Ovary (tissue), 9 donors: ENCODE results near the gene CFAP141. TPM values are rescaled to one million over a fixed set of nuclear protein-coding genes. Genes with fewer than 3 reads are reported as not detected.
"Not testable (repeated sequence)": the region's sequence is repeated elsewhere in the genome, so short reads cannot be mapped to it uniquely, and the experiment has no call there.

ENCODE experiments used
- DNase-seq, 5 donors: peaks; one replicate each; pipeline ENCODE4 v3.0.0-alpha.2; 2019 to 2020
- H3K27ac ChIP-seq, 2 donors: fragments of 200-600 bp; one replicate each; pipeline versions ENCODE4 v1.5.1 to v1.8.0; 2019 to 2022
- H3K27me3 ChIP-seq: fragments of 200-600 bp; one replicate; pipeline ENCODE4 v1.8.0; 2022
- H3K36me3 ChIP-seq: fragments of 200-600 bp; sonication (generic); one replicate; pipeline ENCODE4 v1.5.1; 2019
- H3K4me1 ChIP-seq: one replicate; pipeline ENCODE4 v1.8.1; 2013; ENCODE audit warnings: mild to moderate bottlenecking, moderate library complexity; ENCODE audit not compliant: insufficient read depth
- H3K4me3 ChIP-seq: fragments of 200-600 bp; sonication (generic); one replicate; pipeline ENCODE4 v1.5.1; 2017
- H3K9me3 ChIP-seq, 2 donors: fragments of 200-600 bp in 1 of 2; sonication (generic) in 1 of 2; one replicate each; pipeline versions ENCODE4 v1.5.1 to v1.8.1; 2013 to 2019; ENCODE audit warnings: mild to moderate bottlenecking in 1 of 2, moderate library complexity in 1 of 2
- CTCF ChIP-seq, 3 donors: fragments of 450-650 bp in 2 of 3; fragments of 200-600 bp in 1 of 3; IDR thresholded peaks; one replicate each; pipeline versions ENCODE4 v1.5.1 to v1.8.0; 2016 to 2022; ENCODE audit warnings: antibody characterized with exemption in 3 of 3, mild to moderate bottlenecking in 1 of 3
- EP300 ChIP-seq: sonication (generic); formaldehyde crosslinking; IDR thresholded peaks from one replicate; pipeline ENCODE4 v1.6.1; 2017; ENCODE audit warnings: antibody characterized with exemption
- POLR2A ChIP-seq: fragments of 450-650 bp; IDR thresholded peaks from one replicate; pipeline ENCODE4 v1.6.1; 2017; ENCODE audit warnings: antibody characterized with exemption, mild to moderate bottlenecking, moderate library complexity
- WGBS, 3 donors: extraction: QIAGEN DNeasy Blood & Tissue Kit in 1 of 3; methylation state at CpG; one replicate each; pipeline versions ENCODE4 v1.1.5 to v1.1.7; 2013 to 2017; 5-methylcytosine and 5-hydroxymethylcytosine counted together
- intact Hi-C, 4 donors: fragments of 100-400 bp; cut with DNase I; formaldehyde crosslinking; loops; one replicate each; pipeline versions ENCODE4 v1.11.0 to v1.15.1; 2022 to 2023
- polyA plus RNA-seq, 2 donors: library from polyadenylated mRNA; stranded (reverse); fragments of 200-250 nt in 1 of 2; fragments of 350-450 nt in 1 of 2; fragmentation: Illumina TruSeq in 1 of 2; extraction: RNeasy Lipid Tissue Mini Kit (QIAGEN cat#74804) in 1 of 2; gene quantifications; one replicate each; pipeline ENCODE4 v1.2.3, GENCODE V29; 2013 to 2014
- total RNA-seq, 7 donors: library from RNA; depleted of rRNA in 2 of 7; stranded (reverse); fragments of >200 nt in 2 of 7; fragmentation: NEBNext Ultra II Directional in 3 of 7; extraction: Animal tissue kit (Norgen Biotek cat#: 25700) in 3 of 7; gene quantifications; one replicate each; pipeline versions ENCODE4 v1.1.0 to v1.2.4, GENCODE V29; 2016 to 2023
- donor health status: DM: no; HTN: no; CAD: no; lungs with moderate emphysema.
- donor health status: DM: no; HTN: no; CAD: no.
- donor health status: Bipolar disorder and iron deficiency.
- donor health status: DM: yes; HTN: yes; CAD: no.
- donor health status: DM: no; HTN: no; CAD: no.
- donor health status: DM: yes; HTN: yes; CAD: no.

The CFAP141 gene
- total and polyA plus RNA-seq, 9 donors: 2.4 TPM; not detected in 8

GRCh38 chr1:154237880-154238506 lies 31.9 kb upstream of the CFAP141 start:
- TF ChIP-seq POLR2A: no peak
- TF ChIP-seq CTCF (IDR thresholded peaks at IDR 0.05): no peak
- no peak for TF ChIP-seq EP300
- H3K4me3 ChIP-seq: no peak overlapping the region
- no peaks in the 10 kb centered on the region for H3K27me3 ChIP-seq
- WGBS, 3 donors: 88 to 90% (median 88%) methylated on average over 6 of the region's 6 CpGs
- no peaks in the 10 kb centered on the region for H3K9me3 ChIP-seq
- H3K27ac ChIP-seq: no peak overlapping the region
- H3K4me1 ChIP-seq: no peaks in the 10 kb centered on the region
- DNase-seq: no peak
- intact Hi-C loops: no loop called here
- H3K36me3 ChIP-seq: no peaks in the 10 kb centered on the region

GRCh38 chr1:154237435-154237834 lies 31.3 kb upstream of the CFAP141 start:
- intact Hi-C loops: no loop called here

GRCh38 chr1:154236855-154237254 lies 30.7 kb upstream of the CFAP141 start:
- intact Hi-C loops: no loop called here
- DNase-seq: no peak
- TF ChIP-seq EP300 (no peak), CTCF (IDR thresholded peaks at IDR 0.05) (no peak), POLR2A (no peak)
- H3K9me3 ChIP-seq: no peaks in the 10 kb centered on the region
- no peaks in the 10 kb centered on the region for H3K27me3 ChIP-seq
- H3K27ac ChIP-seq: no peak overlapping the region
- H3K36me3 ChIP-seq: no peaks in the 10 kb centered on the region
- no peaks in the 10 kb centered on the region for H3K4me1 ChIP-seq
- H3K4me3 ChIP-seq: no peak overlapping the region
- WGBS, 3 donors: 81 to 86% (median 84%) methylated on average over 4 of the region's 4 CpGs

More at GRCh38 chr1:154237435-154237834, 31.3 kb upstream of the CFAP141 start:
- 84 to 89% (median 89%) methylated on average over 2 of the region's 2 CpGs for WGBS, 3 donors
- Histone ChIP-seq H3K4me3 (no peak overlapping the region), H3K27ac (no peak overlapping the region), H3K4me1 (no peaks in the 10 kb centered on the region), H3K27me3 (no peaks in the 10 kb centered on the region), H3K36me3 (no peaks in the 10 kb centered on the region), H3K9me3 (no peaks in the 10 kb centered on the region)
- TF ChIP-seq EP300 (no peak), POLR2A (no peak), CTCF (IDR thresholded peaks at IDR 0.05) (no peak)
- DNase-seq: no peak

GRCh38 chr1:154233127-154233526 lies 27.0 kb upstream of the CFAP141 start:
- 92 to 95% (median 93%) methylated on average over 12 of the region's 12 CpGs for WGBS, 3 donors
- DNase-seq, intact Hi-C loops, H3K9me3 ChIP-seq, H3K27ac ChIP-seq, H3K27me3 ChIP-seq, H3K4me1 ChIP-seq, H3K36me3 ChIP-seq, H3K4me3 ChIP-seq: not testable (repeated sequence)

GRCh38 chr1:154231112-154231511 lies 25.0 kb upstream of the CFAP141 start:
- H3K27ac ChIP-seq, H3K9me3 ChIP-seq, DNase-seq, H3K36me3 ChIP-seq, intact Hi-C loops, H3K27me3 ChIP-seq, H3K4me1 ChIP-seq, H3K4me3 ChIP-seq: not testable (repeated sequence)
- WGBS, 3 donors: 93 to 98% (median 97%) methylated on average over 3 of the region's 3 CpGs
